DMS53 treated with DMSO at 0.1 percent for 48 hours (cell line): ENCODE measurements around the gene TARM1.

Experiments
- DNase-seq: peaks from one replicate; lab custom pipeline; 2025; ENCODE audit not compliant: unreplicated experiment; lab: John Stamatoyannopoulos, UW

TARM1 gene

GRCh38 chr19:54035215-54036178 is 45.7 kb downstream of the TARM1 start:
- DNase-seq = no peak

GRCh38 chr19:54030895-54031586 is 50.1 kb downstream of the TARM1 start:
- DNase-seq = no peak

- DNase-seq = no peak
Measured at GRCh38 chr19:54029930-54030490, 51.2 kb downstream of the TARM1 start.

GRCh38 chr19:54029301-54029700 is 51.9 kb downstream of the TARM1 start:
- no peak for DNase-seq

- no peak for DNase-seq
Measured at GRCh38 chr19:54026656-54027055, 54.5 kb downstream of the TARM1 start.

GRCh38 chr19:54024660-54025059 is 56.5 kb downstream of the TARM1 start:
- DNase-seq = no peak

- DNase-seq = no peak
Measured at GRCh38 chr19:54023191-54023590, 58.0 kb downstream of the TARM1 start.

- DNase-seq = no peak
Measured at GRCh38 chr19:54021932-54022331, 59.2 kb downstream of the TARM1 start.

- DNase-seq = no peak
Measured at GRCh38 chr19:54021363-54021762, 59.8 kb downstream of the TARM1 start.
